ENCODE data around the gene ERP27.

The ERP27 gene

GRCh38 chr12:14953752-14954151 is 15.4 kb upstream of the ERP27 start:
- no peaks in the 10 kb centered on the region for H3K9me2 ChIP-seq (ENCODE audit: low read depth, low read length)
- H3F3A ChIP-seq (ENCODE audit: insufficient read depth, low read length), result peaks cover 8% of the 10 kb centered on the region; the same call in 1 of the 2 replicates
- peaks cover 60% of the 10 kb centered on the region for H3K36me3 ChIP-seq (ENCODE audit: insufficient read depth, low read length)
- H3K9me3 ChIP-seq (ENCODE audit: low read length), result no peaks in the 10 kb centered on the region
- H3K9ac ChIP-seq (ENCODE audit: low read length), result peak overlapping the region; percentile 40; the same call in 1 of the 2 replicates
- no peak for TF ChIP-seq CTCF (IDR thresholded peaks at IDR 0.05; ENCODE audit: low read length)
- no peak for TF ChIP-seq EZH2 (IDR thresholded peaks at IDR 0.05; ENCODE audit: borderline replicate concordance, low read length)
- H3K79me2 ChIP-seq (ENCODE audit: insufficient read depth, low read length), result peaks cover 88% of the 10 kb centered on the region
- no peaks in the 10 kb centered on the region for H3K27me3 ChIP-seq (ENCODE audit: insufficient read depth, low read length)
- no peak overlapping the region for H2AFZ ChIP-seq (ENCODE audit: low read length)
- peaks cover 100% of the 10 kb centered on the region for H3K4me1 ChIP-seq (ENCODE audit: insufficient read depth, low read length, severe bottlenecking)
- peak overlapping the region; percentile 26 for H3K4me3 ChIP-seq (ENCODE audit: low read depth, low read length, poor library complexity, severe bottlenecking)
- H3K4me2 ChIP-seq (ENCODE audit: low read length), result peak overlapping the region; percentile 64
- H4K20me1 ChIP-seq (ENCODE audit: insufficient read depth, low read length), result 0 out of 2 replicates have a peak, but pooled peaks cover 2% of the 10 kb centered on the region
- H3K27ac ChIP-seq (ENCODE audit: low read depth, low read length, poor library complexity, severe bottlenecking), result peak overlapping the region; percentile 95

GRCh38 chr12:14952299-14952921 is 14.1 kb upstream of the ERP27 start:
- Histone ChIP-seq H3K9me2 (ENCODE audit: low read depth, low read length) (no peaks in the 10 kb centered on the region), H3K4me3 (ENCODE audit: low read depth, low read length, poor library complexity, severe bottlenecking) (peak overlapping the region; percentile 26), H3K27ac (ENCODE audit: low read depth, low read length, poor library complexity, severe bottlenecking) (peak overlapping the region; percentile 95), H3K79me2 (ENCODE audit: insufficient read depth, low read length) (peaks cover 75% of the 10 kb centered on the region), H3K9me3 (ENCODE audit: low read length) (no peaks in the 10 kb centered on the region), H4K20me1 (ENCODE audit: insufficient read depth, low read length) (0 out of 2 replicates have a peak, but pooled peaks cover 2% of the 10 kb centered on the region), H3F3A (ENCODE audit: insufficient read depth, low read length) (peaks cover 8% of the 10 kb centered on the region; the same call in 1 of the 2 replicates), H3K36me3 (ENCODE audit: insufficient read depth, low read length) (peaks cover 62% of the 10 kb centered on the region), H3K4me1 (ENCODE audit: insufficient read depth, low read length, severe bottlenecking) (peaks cover 99% of the 10 kb centered on the region), H3K4me2 (ENCODE audit: low read length) (peak overlapping the region; percentile 64), H2AFZ (ENCODE audit: low read length) (no peak overlapping the region), H3K27me3 (ENCODE audit: insufficient read depth, low read length) (no peaks in the 10 kb centered on the region), H3K9ac (ENCODE audit: low read length) (no peak overlapping the region; the same call in 1 of the 2 replicates)
- TF ChIP-seq CTCF (IDR thresholded peaks at IDR 0.05; ENCODE audit: low read length) (no peak), EZH2 (IDR thresholded peaks at IDR 0.05; ENCODE audit: borderline replicate concordance, low read length) (no peak)

GRCh38 chr12:14951851-14952250 is 13.5 kb upstream of the ERP27 start:
- Histone ChIP-seq H3K27me3 (ENCODE audit: insufficient read depth, low read length) (no peaks in the 10 kb centered on the region), H3K79me2 (ENCODE audit: insufficient read depth, low read length) (peaks cover 69% of the 10 kb centered on the region), H3K9ac (ENCODE audit: low read length) (peak overlapping the region; percentile 5; the same call in 1 of the 2 replicates), H3K4me1 (ENCODE audit: insufficient read depth, low read length, severe bottlenecking) (peaks cover 93% of the 10 kb centered on the region), H3K9me3 (ENCODE audit: low read length) (no peaks in the 10 kb centered on the region), H3K36me3 (ENCODE audit: insufficient read depth, low read length) (peaks cover 67% of the 10 kb centered on the region), H3K9me2 (ENCODE audit: low read depth, low read length) (no peaks in the 10 kb centered on the region), H3K4me2 (ENCODE audit: low read length) (peak overlapping the region; percentile 64), H3F3A (ENCODE audit: insufficient read depth, low read length) (peaks cover 7% of the 10 kb centered on the region; the same call in 1 of the 2 replicates), H2AFZ (ENCODE audit: low read length) (no peak overlapping the region), H3K27ac (ENCODE audit: low read depth, low read length, poor library complexity, severe bottlenecking) (peak overlapping the region; percentile 95), H3K4me3 (ENCODE audit: low read depth, low read length, poor library complexity, severe bottlenecking) (peak overlapping the region; percentile 17), H4K20me1 (ENCODE audit: insufficient read depth, low read length) (0 out of 2 replicates have a peak, but pooled peaks cover 2% of the 10 kb centered on the region)
- TF ChIP-seq EZH2 (IDR thresholded peaks at IDR 0.05; ENCODE audit: borderline replicate concordance, low read length), result no peak
- no peak for TF ChIP-seq CTCF (IDR thresholded peaks at IDR 0.05; ENCODE audit: low read length)

All from OCI-LY1 (cell line).